NCI-H187 (cell line): ENCODE results near the gene DPAGT1.
"Not testable (repeated sequence)": the region's sequence is repeated elsewhere in the genome, so short reads cannot be mapped to it uniquely, and the experiment has no call there.

Source experiments
- DNase-seq, 2 experiments: peaks; one replicate each; lab custom pipeline; 2025; lab: John Stamatoyannopoulos, UW

Gene DPAGT1

DNA sequence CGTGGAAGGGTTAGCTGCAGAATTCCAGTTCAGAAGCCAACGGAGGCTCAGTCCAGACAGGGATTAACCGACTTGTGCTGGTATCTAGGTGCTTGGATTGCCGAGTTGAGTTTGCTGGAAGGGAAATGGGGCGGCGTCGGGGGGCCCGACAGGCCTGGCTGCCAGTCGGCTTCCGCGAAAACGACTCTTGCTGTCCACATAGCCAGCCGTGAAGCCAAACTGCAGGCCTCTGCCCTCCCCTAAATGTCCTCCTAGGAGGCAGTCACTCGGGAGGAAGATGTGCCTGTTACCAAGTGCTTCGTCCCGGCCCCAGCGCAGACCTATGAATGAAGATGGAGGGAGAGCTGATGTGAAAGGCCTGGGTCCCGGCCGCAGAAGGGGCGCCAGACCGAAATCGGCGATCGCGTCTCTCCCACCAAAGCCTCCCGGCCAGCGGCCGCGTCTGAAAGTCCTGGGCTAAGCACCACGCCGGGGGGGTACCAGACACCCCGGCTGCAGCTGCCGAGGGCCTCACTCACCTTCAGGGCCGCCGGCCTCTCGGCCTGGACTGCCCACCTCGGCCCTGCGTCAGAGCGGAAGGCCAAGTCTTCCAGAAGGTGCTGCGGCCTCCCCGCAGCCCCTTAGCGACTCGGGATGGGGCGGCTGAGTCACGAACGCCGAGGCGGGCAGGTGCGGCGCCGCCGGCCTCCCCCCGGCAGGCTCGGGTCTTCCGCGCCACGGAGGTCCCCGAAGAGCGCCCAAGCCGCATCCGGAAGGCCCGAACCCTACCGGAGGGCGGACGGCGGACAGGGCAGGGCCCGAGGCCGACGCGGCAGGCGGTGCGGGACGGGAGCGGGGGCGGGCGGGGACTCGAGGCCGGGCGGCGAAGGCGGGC, 7.5 kb downstream of the DPAGT1 start:
- no peak for DNase-seq

DNA sequence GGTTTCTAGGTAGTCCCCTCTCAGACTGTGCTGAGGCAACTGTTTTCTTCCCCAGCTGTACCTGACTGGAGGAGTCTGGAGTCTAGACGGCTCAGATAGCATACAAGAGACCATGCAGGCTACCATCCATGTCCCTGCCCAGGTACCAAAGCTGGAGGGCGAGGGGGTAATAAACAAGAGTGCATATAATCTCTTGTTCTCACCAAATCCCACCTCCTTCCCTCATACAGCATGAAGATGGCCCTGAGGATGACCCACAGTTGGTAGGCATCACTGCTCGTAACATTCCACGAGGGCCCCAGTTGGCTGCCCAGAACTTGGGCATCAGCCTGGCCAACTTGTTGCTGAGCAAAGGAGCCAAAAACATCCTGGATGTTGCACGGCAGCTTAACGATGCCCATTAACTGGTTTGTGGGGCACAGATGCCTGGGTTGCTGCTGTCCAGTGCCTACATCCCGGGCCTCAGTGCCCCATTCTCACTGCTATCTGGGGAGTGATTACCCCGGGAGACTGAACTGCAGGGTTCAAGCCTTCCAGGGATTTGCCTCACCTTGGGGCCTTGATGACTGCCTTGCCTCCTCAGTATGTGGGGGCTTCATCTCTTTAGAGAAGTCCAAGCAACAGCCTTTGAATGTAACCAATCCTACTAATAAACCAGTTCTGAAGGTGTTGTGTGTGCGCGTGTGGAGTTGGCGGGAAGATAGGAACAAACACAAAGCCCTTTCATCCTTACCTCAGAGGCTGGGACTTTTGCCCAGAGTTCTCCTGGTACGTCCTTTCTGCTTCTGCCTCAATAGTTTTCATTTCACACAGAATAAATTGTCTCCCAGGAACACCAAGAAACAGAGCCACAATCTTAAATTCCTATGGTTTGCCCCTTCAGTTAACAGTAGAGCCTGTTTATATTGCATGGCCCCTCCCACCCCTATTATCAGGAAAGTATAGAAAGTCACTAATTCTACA, 8.5 kb downstream of the DPAGT1 start:
- DNase-seq, result no peak

DNA sequence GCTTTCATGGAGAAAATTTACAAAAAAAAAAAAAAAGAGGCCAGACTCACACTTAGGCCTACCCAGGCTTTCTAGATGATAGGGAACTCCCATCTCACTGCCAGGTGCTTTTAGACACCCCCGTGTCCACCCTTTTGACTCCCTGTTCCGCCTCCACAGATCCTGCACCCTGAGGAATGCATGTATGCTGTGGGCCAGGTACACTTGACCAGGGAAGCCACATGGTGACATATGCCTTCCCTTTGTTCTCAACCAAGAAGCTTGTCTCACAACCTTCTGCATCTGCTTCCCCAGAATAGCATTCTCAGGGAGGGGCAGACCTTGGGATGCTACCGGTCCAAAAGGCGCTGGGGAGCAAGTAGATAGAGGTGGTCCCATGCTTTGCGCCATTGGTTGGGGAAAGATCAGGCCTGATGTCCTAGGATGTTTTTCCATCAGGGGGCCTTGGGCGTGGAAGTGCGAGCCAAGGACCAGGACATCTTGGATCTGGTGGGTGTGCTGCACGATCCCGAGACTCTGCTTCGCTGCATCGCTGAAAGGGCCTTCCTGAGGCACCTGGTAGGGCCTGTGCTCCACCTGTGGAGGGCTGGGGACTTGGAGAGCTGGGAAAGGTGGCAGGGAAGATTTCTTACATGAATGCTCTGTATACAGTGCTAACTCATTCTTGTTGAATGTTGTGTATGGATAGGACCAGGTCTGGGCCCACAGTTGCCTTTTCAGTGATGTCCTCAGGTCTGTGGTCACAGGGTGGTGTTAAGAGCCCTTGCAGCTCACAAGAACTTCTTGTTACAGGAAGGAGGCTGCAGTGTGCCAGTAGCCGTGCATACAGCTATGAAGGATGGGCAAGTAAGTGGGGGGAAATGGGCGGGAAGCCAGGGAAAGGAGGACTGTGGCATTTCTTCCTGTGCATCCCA, 9.4 kb downstream of the DPAGT1 start:
- DNase-seq, result no peak

DNA sequence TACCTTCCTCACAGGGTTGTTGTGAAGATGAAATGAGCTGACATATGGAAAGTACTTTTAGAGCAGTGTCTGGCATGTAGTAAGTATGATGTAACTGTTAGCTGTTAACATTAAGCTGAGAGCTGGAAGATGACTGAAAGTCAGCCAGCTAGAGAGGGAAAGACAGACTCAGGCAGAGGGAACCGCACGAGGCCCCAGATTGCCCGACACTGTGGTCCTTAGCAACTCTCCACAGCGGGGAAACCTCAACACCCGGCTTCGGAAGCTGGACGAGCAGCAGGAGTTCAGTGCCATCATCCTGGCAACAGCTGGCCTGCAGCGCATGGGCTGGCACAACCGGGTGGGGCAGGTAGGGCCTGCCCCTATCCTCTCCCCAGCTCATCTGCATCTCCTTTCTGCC, 10.5 kb downstream of the DPAGT1 start:
- no peak for DNase-seq

DNA sequence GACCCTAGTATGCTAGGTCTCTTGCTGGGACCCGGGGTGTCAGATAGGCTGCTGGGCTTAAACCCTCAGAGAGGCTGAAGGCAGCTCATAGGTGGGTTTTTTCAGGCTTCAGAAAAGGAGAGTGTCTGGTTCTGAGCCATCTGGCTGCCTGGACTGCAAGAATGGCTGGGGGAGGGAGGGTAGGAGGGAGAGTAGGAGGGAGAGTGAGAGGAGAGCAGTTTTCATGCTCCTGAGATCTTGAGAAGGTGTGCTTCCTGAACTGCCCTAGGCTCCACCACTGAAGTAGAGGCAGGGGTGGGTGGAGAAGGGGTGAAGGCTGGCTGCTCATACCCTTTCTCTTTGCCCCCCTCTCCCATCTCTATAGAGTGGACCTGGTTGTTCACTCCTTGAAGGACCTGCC, 12.3 kb downstream of the DPAGT1 start:
- DNase-seq, result no peak

DNA sequence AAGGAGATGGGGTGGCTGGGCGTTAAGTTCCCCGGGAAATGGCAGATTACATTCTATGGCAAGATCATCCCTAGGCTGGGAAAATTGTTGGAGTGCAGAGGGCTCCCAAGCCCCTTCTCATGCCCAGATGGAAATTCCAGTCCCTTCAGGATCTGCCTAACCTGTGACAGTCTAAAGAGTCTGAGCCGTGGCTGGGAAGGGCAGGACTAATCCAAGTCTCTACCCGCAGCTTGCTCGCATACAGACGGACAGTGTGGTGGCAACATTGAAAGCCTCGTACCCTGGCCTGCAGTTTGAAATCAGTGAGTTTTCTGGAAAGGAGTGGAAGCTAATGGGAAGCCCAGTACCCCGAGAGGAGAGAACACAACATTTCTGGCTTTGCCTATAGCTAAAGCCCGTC, 13.2 kb downstream of the DPAGT1 start:
- no peak for DNase-seq

DNA sequence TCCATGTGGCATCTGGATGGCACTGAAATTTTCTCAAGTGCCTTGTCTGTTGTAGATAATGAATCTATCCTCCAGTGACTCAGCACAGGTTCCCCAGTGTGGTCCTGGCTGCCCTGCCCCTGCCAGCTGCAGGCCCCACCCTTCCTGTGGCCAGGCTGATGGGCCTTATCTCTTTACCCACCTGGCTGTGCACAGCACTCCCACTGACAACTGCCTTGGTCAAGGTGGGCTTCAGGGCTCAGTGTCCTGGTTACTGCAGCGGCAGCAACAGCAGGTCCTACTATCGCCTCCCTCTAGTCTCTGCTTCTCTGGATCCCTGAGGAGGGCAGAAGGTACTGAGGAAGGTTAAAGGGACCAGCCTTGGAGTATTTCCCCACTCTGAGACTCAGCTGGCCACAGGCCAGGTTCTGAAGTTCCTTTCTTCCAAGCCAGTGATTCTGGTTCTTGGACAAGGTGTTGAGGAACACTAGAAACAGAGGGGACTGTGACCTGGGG, 13.9 kb downstream of the DPAGT1 start:
- no peak for DNase-seq

DNA sequence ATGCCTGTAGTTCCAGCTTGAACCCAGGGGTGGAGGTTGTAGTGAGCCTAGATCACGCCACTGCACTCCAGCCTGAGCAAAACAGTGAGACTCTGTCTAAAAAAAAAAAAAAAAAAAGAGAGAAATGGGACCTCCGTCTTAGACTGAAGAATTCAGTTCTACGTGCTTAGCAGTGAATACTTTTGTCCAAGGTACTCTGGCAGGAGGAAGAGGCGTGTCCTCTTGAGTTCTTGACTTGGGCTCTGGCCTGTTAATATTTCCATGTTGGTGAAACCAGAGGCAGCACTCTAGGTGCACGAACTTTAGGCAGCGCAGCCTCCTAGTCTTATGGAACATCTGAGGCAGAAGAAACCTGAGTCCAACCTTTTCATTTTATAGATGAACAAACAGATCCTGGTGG, 14.5 kb downstream of the DPAGT1 start:
- DNase-seq, result no peak

DNA sequence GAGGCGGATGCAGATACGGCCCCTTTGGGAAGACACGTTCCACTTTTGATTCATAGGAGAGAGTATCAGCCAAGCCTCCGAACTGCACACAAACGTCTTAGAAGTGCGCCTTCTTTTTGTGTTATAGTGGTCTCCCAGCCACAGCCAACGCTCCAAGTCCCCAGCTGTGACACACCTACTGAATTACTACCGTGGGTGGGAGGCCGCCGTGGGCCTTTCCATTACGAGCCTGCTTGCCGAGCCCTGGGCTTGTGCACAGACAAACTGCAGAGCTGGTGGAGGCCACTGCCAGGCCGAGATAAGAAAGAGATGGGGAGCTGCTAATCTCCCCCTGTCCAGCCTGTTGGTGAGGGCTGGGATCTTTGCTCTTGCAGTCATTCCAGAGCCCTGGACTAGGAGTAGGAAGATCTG, 16.2 kb downstream of the DPAGT1 start:
- no peak for DNase-seq

DNA sequence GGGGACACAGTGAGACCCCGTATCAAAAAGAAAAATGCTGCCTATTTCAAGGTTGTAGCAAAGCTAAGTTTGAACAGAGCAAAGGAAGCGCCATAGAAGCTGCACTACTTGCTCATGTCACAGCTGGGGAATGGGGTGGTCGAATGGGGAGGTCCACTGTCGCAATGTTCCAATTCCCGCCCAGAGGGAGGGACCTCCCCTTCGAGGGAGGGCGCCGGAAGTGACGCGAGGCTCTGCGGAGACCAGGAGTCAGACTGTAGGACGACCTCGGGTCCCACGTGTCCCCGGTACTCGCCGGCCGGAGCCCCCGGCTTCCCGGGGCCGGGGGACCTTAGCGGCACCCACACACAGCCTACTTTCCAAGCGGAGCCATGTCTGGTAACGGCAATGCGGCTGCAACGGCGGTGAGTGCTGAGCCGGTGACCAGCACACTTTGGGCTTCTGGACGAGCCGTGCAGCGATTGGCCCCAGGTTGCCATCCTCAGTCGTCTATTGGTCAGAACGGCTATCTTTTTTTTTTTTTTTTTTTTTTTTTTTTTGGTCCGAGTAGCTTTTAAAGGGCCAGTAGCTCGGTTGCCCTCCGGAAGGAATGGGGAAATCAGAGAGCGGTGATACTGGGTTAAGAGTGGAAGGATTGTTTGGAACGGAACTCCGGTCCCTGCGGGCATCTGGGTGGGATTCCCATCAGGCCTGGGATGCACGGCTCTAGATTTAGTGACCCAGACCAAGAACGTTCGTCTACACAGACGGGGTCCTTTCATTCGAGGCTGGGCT, 16.8 kb downstream of the DPAGT1 start, which contains the start of gene HMBS:
TSS of gene HMBS (plus strand) at position 219 of the 774 bp plus-strand sequence. CDS start at position 372, 153 bp downstream.
- peak; percentile 84 to 97 for DNase-seq

DNA sequence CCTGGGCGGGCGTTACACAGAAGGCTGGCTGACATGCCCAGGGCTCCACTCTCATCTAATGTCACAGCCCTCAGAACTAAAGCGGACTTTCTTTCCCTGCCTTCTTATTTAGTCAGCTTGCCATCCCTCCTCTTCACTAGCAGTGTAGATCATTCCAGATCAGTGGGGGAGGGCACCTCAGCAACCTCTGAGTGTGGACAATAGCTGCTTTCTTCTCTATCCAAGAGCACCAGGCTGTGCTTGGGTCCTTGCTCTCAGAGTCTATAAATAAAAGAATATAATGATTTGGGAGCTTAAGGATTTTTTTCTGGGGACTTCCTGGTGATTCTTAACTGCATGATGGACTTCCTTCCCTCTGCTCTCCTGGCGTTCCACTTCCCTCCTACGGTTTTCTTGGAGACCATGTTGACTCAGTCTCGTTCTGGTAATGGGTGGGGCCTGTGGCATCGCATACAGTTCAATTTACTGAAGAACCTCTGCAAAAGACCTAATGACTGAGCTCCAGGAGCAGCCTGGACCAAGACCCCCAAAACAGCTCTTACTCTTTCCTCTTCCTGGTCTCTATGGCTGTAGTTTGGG, 19.9 kb downstream of the DPAGT1 start:
- no peak for DNase-seq

DNA sequence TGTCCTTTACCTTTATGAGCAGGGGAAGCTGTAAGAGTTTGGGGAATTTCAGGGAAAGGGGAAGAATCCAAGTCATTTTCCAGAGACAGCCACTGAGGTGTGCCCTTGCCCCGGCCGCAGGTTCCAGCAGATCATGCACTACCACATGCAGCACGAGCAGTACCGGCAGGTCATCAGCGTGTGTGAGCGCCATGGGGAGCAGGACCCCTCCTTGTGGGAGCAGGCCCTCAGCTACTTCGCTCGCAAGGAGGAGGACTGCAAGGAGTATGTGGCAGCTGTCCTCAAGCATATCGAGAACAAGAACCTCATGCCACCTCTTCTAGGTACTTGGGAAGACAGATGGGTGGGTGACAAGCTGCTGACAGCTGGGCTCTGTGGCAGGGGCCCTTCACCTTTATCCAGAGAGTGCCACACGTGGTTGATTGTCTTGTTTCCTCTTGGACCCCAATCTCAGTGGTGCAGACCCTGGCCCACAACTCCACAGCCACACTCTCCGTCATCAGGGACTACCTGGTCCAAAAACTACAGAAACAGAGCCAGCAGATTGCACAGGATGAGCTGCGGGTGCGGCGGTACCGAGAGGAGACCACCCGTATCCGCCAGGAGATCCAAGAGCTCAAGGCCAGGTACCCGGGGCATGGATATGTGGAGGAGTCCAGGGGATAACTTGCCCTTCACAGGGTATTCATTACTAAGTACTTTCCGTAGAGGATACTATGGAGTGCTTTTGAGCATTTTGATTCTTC, 22.8 kb downstream of the DPAGT1 start:
- no peak for DNase-seq

DNA sequence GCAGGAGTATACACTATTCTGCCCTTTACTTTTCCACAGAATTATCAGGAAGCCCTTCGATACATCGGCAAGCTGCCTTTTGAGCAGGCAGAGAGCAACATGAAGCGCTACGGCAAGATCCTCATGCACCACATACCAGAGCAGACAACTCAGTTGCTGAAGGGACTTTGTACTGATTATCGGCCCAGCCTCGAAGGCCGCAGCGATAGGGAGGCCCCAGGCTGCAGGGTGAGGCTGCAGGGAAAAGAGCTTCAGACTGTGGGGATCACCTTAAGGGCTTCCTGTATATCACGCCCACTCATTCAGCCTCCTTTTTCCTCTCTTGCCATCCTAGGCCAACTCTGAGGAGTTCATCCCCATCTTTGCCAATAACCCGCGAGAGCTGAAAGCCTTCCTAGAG, 23.8 kb downstream of the DPAGT1 start:
- DNase-seq, result no peak

DNA sequence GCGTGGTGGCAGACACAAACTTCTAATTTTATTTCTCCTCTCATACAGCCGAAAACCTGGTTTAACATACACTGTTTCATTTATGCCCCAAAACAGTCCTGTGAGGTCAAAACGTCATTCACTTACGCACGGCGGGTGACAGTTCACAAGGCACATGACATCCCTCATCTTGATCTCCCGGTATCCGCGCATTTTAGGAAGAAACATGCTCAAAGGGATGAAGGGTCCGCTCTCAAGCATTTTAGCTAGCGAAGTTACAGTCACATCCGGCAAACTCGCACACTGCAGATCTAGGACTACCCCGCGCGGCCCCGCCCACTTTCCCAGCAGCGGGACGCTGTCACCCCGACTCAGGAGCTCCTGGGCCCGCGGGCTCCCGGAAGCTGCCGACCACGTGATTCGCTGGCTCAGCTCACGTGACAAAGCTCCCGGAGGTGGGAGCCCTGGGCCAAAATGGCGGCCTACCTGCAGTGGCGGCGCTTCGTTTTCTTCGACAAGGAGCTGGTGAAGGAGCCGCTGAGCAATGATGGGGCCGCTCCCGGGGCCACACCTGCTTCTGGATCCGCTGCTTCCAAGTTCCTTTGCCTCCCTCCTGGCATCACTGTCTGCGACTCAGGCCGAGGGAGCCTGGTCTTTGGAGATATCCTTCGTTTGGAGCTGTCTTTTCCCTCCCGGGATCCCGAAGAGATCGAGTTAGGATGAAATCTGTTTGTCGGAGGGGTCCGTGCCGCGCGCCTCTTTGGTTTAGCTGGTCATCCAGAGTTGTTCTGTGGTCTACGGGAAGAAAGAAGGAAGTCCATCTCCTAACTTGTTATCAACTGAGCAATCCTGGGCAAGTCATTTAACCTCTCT, 34.1 kb downstream of the DPAGT1 start, which contains the start of gene VPS11:
TSS of gene VPS11 (plus strand) at position 448 of the 852 bp plus-strand sequence. CDS start at position 454, 6 bp downstream.
- DNase-seq, result peak; percentile 81 to 89

DNA sequence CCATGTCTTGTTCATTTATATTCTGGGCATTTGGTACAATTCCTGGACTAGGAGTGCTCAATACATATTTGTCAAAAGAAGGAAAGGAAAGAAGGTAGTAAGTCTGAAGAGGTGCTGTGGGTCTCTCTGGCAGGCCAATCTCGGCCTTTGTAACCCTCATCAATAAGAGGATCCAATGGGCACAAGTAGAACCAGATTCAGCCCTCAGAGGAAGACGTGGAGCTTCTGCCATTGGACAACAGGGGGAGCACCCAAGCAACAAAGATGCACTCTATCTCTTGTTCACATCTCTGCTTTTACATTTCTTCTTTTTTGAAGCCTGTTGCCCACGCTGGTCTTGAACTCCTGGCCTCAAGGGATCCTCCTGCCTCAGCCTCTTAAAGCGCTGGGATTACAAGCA, 36.3 kb downstream of the DPAGT1 start:
- DNase-seq, result no peak

DNA sequence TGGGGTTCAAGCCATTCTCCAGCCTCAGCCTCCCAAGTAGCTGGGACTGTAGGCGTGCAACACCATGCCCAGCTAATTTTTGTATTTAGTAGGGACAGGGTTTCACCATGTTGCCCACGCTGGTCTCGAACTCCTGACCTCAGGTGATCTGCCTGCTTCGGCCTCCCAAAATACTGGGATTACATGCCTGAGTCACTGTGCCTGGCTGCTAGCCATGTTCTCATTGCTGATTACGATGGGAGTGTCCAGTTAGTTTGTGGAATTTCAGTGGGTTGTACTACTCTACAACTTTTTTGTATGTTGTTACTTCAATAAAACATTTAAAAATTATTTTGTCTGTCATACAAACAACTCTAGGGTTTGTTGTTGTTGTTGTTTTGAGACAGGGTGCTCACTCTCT, 38.9 kb downstream of the DPAGT1 start:
- DNase-seq, result no peak

DNA sequence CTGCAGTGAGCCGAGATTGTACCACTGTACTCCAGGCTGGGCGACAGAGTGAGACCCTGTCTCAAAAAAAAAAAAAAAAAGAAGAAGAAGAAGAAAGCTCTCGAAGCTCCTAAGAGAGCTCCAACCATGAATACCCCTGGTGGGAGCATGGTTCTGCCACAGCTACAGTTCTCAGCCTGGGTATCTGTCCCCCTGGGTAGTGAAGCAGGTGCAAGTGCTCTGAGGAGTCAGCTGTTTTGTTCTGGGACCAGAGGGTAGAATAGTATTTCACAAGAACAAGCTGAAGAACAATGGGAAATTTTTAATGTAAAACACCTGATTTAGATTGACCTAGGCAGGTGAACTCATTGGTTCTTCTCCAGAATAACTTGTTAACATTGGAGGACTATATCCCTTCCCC, 40.4 kb downstream of the DPAGT1 start:
- DNase-seq, result no peak

DNA sequence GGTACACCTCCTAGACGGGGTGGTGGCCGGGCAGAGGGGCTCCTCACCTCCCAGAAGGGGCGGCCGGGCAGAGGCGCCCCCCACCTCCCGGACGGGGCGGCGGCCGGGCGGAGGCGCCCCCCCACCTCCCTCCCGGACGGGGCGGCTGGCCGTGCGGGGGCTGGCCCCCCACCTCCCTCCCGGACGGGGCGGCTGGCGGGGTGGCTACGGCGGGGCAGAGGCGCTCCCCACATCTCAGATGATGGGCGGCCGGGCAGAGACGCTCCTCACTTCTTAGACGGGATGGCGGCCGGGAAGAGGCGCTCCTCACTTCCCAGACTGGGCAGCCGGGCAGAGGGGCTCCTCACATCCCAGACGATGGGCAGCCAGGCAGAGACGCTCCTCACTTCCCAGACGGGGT, 42.5 kb downstream of the DPAGT1 start:
- DNase-seq, result not testable (repeated sequence)
